Astrocyte (in vitro differentiated cells and primary cell): ENCODE results near the gene AP5B1. TPM values are rescaled to one million over a fixed set of nuclear protein-coding genes. Genes with fewer than 3 reads are reported as not detected.
A peak's percentile ranks its signal among the peaks of the same experiment; 100 is the strongest.
"Not testable (repeated sequence)": the region's sequence is repeated elsewhere in the genome, so short reads cannot be mapped to it uniquely, and the experiment has no call there.

ENCODE experiments used
- DNase-seq: peaks from one replicate; pipeline ENCODE4 v3.0.0-alpha.2; 2010; ENCODE audit warnings: low read depth
- FAIRE-seq: peaks from 2 replicates; lab custom pipeline; 2011; peaks lifted over from hg19 to GRCh38; lab: Jason Lieb, UNC
- H2AFZ ChIP-seq: 2 replicates; pipeline ENCODE4 v1.6.0; 2012; ENCODE audit warnings: low read depth, low read length, inconsistent platforms
- H3K27ac ChIP-seq: 2 replicates; pipeline ENCODE4 v1.5.1; 2011; ENCODE audit warnings: low read depth, low read length, inconsistent platforms
- H3K27me3 ChIP-seq: 2 replicates; pipeline ENCODE4 v1.6.0; 2011; ENCODE audit warnings: low read length, inconsistent platforms; ENCODE audit not compliant: insufficient read depth
- H3K36me3 ChIP-seq: 2 replicates; pipeline ENCODE4 v1.5.1; 2011; ENCODE audit warnings: low read length, inconsistent platforms; ENCODE audit not compliant: insufficient read depth
- H3K4me1 ChIP-seq: 2 replicates; pipeline ENCODE4 v1.5.1; 2011; ENCODE audit warnings: low read length, inconsistent platforms; ENCODE audit not compliant: insufficient read depth
- H3K4me2 ChIP-seq: 2 replicates; pipeline ENCODE4 v1.6.0; 2012; ENCODE audit warnings: low read length, inconsistent platforms
- H3K4me3 ChIP-seq: 2 replicates; pipeline ENCODE4 v1.5.1; 2011; ENCODE audit warnings: low read depth, mild to moderate bottlenecking, low read length, inconsistent platforms; ENCODE audit not compliant: insufficient read depth
- H3K79me2 ChIP-seq: 2 replicates; pipeline ENCODE4 v1.6.0; 2012; ENCODE audit warnings: mild to moderate bottlenecking, low read length, inconsistent platforms; ENCODE audit not compliant: insufficient read depth
- H3K9ac ChIP-seq: 2 replicates; pipeline ENCODE4 v1.6.0; 2012; ENCODE audit warnings: mild to moderate bottlenecking, low read length, inconsistent platforms
- H3K9me3 ChIP-seq: 2 replicates; pipeline ENCODE4 v1.5.1; 2012; ENCODE audit warnings: low read depth, mild to moderate bottlenecking, low read length, inconsistent platforms; ENCODE audit not compliant: insufficient read depth
- H4K20me1 ChIP-seq: 2 replicates; pipeline ENCODE4 v1.6.0; 2012; ENCODE audit warnings: low read length, inconsistent platforms; ENCODE audit not compliant: insufficient read depth
- H3K27ac Mint-ChIP-seq: one replicate; pipeline ENCODE4 v1.8.0; 2021; ENCODE audit warnings: mild to moderate bottlenecking, mixed read lengths; ENCODE audit not compliant: unreplicated experiment
- H3K27me3 Mint-ChIP-seq: one replicate; pipeline ENCODE4 v1.8.0; 2021; ENCODE audit warnings: low read depth, mixed read lengths; ENCODE audit not compliant: unreplicated experiment
- H3K36me3 Mint-ChIP-seq: one replicate; pipeline ENCODE4 v1.8.0; 2021; ENCODE audit warnings: low read depth, mixed read lengths; ENCODE audit not compliant: unreplicated experiment
- H3K4me1 Mint-ChIP-seq: one replicate; pipeline ENCODE4 v1.8.0; 2021; ENCODE audit warnings: low read depth, mixed read lengths; ENCODE audit not compliant: unreplicated experiment
- H3K4me3 Mint-ChIP-seq: one replicate; pipeline ENCODE4 v1.8.0; 2021; ENCODE audit warnings: mild to moderate bottlenecking, moderate library complexity, mixed read lengths; ENCODE audit not compliant: unreplicated experiment
- H3K9me3 Mint-ChIP-seq: one replicate; pipeline ENCODE4 v1.8.0; 2021; ENCODE audit warnings: mild to moderate bottlenecking, mixed read lengths; ENCODE audit not compliant: unreplicated experiment
- CTCF ChIP-seq: IDR thresholded peaks from 2 replicates; pipeline ENCODE4 v1.5.1; 2011; ENCODE audit warnings: low read depth, mild to moderate bottlenecking, inconsistent platforms, low read length, moderate library complexity; ENCODE audit not compliant: insufficient read depth
- EZH2 ChIP-seq: IDR thresholded peaks from 2 replicates; pipeline ENCODE4 v1.6.1; 2012; ENCODE audit warnings: mild to moderate bottlenecking, low read length, inconsistent platforms; ENCODE audit not compliant: insufficient read depth
- total RNA-seq: library from RNA; stranded (reverse); gene quantifications from 2 replicates; pipeline ENCODE4 v1.2.1, GENCODE V29; 2021

Gene AP5B1
- total RNA-seq, 1 donor from 2014 or later: 10.9 TPM

GRCh38 chr11:65766535-65766934, 14.2 kb downstream of the AP5B1 start:
- FAIRE-seq: no peak
- H3K27me3 Mint-ChIP-seq: no peaks in the 10 kb centered on the region
- Histone ChIP-seq H3K4me2 (no peak overlapping the region), H3K27me3 (no peaks in the 10 kb centered on the region), H3K4me1 (no peaks in the 10 kb centered on the region), H3K9me3 (no peaks in the 10 kb centered on the region), H2AFZ (no peak overlapping the region), H3K79me2 (no peaks in the 10 kb centered on the region), H4K20me1 (no peaks in the 10 kb centered on the region), H3K36me3 (no peaks in the 10 kb centered on the region), H3K4me3 (no peak overlapping the region), H3K9ac (no peak overlapping the region), H3K27ac (no peak overlapping the region)
- no peaks in the 10 kb centered on the region for H3K4me1 Mint-ChIP-seq
- peaks cover 8% of the 10 kb centered on the region for H3K9me3 Mint-ChIP-seq
- TF ChIP-seq CTCF: no peak
- no peak for TF ChIP-seq EZH2
- DNase-seq: peak; percentile 71
- no peak overlapping the region for H3K4me3 Mint-ChIP-seq
- H3K36me3 Mint-ChIP-seq: peaks cover 2% of the 10 kb centered on the region
- H3K27ac Mint-ChIP-seq: no peak overlapping the region

GRCh38 chr11:65764434-65764833, 16.3 kb downstream of the AP5B1 start:
- FAIRE-seq: no peak
- no peak for TF ChIP-seq CTCF

GRCh38 chr11:65762816-65763215, 18.0 kb downstream of the AP5B1 start:
- not testable (repeated sequence) for H3K36me3 Mint-ChIP-seq, FAIRE-seq, H3K36me3 ChIP-seq, H3K4me2 ChIP-seq, H3K27me3 ChIP-seq, H3K9me3 ChIP-seq, H3K27ac ChIP-seq, H3K27me3 Mint-ChIP-seq, H3K9ac ChIP-seq, H2AFZ ChIP-seq, H3K4me3 ChIP-seq, H3K4me1 ChIP-seq, DNase-seq, H3K4me3 Mint-ChIP-seq, H3K9me3 Mint-ChIP-seq, H3K27ac Mint-ChIP-seq, H4K20me1 ChIP-seq, H3K4me1 Mint-ChIP-seq, H3K79me2 ChIP-seq

More at GRCh38 chr11:65764434-65764833, 16.3 kb downstream of the AP5B1 start:
- Mint-ChIP-seq H3K9me3 (peaks cover 7% of the 10 kb centered on the region), H3K27me3 (peaks cover under 1% of the 10 kb centered on the region), H3K36me3 (peaks cover 2% of the 10 kb centered on the region), H3K27ac (no peak overlapping the region), H3K4me3 (no peak overlapping the region), H3K4me1 (no peaks in the 10 kb centered on the region)
- no peaks in the 10 kb centered on the region for H4K20me1 ChIP-seq
- H3K27ac ChIP-seq: no peak overlapping the region
- DNase-seq: no peak
- H3K4me1 ChIP-seq: no peaks in the 10 kb centered on the region
- no peak overlapping the region for H2AFZ ChIP-seq
- no peaks in the 10 kb centered on the region for H3K9me3 ChIP-seq
- H3K27me3 ChIP-seq: no peaks in the 10 kb centered on the region
- no peaks in the 10 kb centered on the region for H3K79me2 ChIP-seq
- H3K9ac ChIP-seq: no peak overlapping the region
- no peaks in the 10 kb centered on the region for H3K36me3 ChIP-seq
- H3K4me2 ChIP-seq: no peak overlapping the region
- H3K4me3 ChIP-seq: no peak overlapping the region

- H2AFZ ChIP-seq, H3K4me3 Mint-ChIP-seq, H3K27me3 ChIP-seq, H3K27ac ChIP-seq, H3K36me3 Mint-ChIP-seq, H4K20me1 ChIP-seq, H3K9ac ChIP-seq, H3K9me3 Mint-ChIP-seq, DNase-seq, H3K79me2 ChIP-seq, H3K27me3 Mint-ChIP-seq, H3K4me1 Mint-ChIP-seq, H3K9me3 ChIP-seq, H3K4me3 ChIP-seq, H3K27ac Mint-ChIP-seq, FAIRE-seq, H3K36me3 ChIP-seq, H3K4me2 ChIP-seq, H3K4me1 ChIP-seq: not testable (repeated sequence)
Measured at GRCh38 chr11:65762169-65762568, 18.6 kb downstream of the AP5B1 start.
